ENCODE measurements around the gene CCNB2.

DNA sequence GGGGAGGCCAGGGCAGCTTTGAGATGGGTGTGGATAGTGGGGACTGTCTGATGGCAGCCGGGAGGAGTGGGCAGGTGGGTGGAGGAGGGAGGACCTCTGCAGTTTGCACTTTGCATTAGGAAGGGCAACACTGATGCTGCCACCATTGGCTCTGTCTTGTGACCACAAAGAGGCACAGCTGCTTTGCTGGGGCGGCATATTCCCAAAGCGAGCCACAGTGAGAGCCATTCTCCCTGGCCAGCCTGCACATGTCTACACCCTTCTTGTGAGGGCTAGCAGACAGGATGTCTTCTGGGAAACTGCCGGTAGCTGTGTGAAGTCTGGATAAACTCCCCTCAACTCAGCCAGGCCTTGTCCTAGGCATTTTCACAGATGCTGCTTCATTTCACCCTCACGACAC lies 38.3 kb downstream of the CCNB2 start:
- TF ChIP-seq EZH2 (IDR thresholded peaks at IDR 0.05; ENCODE audit: borderline replicate concordance, low read depth, low read length, poor library complexity, severe bottlenecking): no peak
- TF ChIP-seq, protein P1, sequence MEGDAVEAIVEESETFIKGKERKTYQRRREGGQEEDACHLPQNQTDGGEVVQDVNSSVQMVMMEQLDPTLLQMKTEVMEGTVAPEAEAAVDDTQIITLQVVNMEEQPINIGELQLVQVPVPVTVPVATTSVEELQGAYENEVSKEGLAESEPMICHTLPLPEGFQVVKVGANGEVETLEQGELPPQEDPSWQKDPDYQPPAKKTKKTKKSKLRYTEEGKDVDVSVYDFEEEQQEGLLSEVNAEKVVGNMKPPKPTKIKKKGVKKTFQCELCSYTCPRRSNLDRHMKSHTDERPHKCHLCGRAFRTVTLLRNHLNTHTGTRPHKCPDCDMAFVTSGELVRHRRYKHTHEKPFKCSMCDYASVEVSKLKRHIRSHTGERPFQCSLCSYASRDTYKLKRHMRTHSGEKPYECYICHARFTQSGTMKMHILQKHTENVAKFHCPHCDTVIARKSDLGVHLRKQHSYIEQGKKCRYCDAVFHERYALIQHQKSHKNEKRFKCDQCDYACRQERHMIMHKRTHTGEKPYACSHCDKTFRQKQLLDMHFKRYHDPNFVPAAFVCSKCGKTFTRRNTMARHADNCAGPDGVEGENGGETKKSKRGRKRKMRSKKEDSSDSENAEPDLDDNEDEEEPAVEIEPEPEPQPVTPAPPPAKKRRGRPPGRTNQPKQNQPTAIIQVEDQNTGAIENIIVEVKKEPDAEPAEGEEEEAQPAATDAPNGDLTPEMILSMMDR (conservative IDR thresholded peaks at IDR 0.05; ENCODE audit: low read depth, low read length): no peak
